ENCODE results near the gene SLC16A3.

- TF ChIP-seq, protein P1, sequence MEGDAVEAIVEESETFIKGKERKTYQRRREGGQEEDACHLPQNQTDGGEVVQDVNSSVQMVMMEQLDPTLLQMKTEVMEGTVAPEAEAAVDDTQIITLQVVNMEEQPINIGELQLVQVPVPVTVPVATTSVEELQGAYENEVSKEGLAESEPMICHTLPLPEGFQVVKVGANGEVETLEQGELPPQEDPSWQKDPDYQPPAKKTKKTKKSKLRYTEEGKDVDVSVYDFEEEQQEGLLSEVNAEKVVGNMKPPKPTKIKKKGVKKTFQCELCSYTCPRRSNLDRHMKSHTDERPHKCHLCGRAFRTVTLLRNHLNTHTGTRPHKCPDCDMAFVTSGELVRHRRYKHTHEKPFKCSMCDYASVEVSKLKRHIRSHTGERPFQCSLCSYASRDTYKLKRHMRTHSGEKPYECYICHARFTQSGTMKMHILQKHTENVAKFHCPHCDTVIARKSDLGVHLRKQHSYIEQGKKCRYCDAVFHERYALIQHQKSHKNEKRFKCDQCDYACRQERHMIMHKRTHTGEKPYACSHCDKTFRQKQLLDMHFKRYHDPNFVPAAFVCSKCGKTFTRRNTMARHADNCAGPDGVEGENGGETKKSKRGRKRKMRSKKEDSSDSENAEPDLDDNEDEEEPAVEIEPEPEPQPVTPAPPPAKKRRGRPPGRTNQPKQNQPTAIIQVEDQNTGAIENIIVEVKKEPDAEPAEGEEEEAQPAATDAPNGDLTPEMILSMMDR (conservative IDR thresholded peaks at IDR 0.05), result no peak
- no peak for TF ChIP-seq EZH2 (IDR thresholded peaks at IDR 0.05; ENCODE audit: low read depth)
These were observed 42.6 kb upstream of the SLC16A3 start for GRCh38 chr17:82186221-82186620.

Measured in PC-9 (cell line).